Measurements from ENCODE around the gene PWWP2B.

DNA sequence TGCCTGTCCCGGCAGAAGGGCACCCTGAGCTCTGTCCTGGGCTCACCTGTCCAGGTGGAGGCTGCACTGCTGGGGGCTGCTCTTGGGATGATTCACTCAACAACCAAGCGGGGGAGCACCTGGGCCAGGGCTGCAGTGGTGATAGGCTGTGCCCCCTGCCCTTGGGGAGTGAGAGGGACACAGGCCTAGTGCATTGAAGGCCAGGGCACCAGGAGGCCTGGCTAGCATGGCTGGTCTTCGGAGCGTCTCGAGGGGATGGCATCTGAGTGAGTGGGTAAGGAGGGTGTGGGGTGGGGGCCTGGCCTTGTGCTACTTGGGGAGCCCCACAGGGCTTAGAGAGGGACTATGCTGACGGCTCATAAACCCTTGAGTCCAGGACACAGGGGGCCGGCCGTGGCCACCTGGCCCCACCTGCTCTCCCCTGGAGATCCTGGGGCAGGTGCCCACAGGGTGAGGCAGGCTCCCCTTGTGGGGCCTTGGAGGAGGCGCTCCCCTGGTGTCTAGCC lies 3.1 kb downstream of the PWWP2B start:
- TF ChIP-seq, protein P1, sequence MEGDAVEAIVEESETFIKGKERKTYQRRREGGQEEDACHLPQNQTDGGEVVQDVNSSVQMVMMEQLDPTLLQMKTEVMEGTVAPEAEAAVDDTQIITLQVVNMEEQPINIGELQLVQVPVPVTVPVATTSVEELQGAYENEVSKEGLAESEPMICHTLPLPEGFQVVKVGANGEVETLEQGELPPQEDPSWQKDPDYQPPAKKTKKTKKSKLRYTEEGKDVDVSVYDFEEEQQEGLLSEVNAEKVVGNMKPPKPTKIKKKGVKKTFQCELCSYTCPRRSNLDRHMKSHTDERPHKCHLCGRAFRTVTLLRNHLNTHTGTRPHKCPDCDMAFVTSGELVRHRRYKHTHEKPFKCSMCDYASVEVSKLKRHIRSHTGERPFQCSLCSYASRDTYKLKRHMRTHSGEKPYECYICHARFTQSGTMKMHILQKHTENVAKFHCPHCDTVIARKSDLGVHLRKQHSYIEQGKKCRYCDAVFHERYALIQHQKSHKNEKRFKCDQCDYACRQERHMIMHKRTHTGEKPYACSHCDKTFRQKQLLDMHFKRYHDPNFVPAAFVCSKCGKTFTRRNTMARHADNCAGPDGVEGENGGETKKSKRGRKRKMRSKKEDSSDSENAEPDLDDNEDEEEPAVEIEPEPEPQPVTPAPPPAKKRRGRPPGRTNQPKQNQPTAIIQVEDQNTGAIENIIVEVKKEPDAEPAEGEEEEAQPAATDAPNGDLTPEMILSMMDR (conservative IDR thresholded peaks at IDR 0.05) = no peak
- TF ChIP-seq ZFX (IDR thresholded peaks at IDR 0.05) = no peak
